SU-DHL-6 (cell line): ENCODE results near the gene FRMD1.

Experiments
- H2AFZ ChIP-seq: fragments of 200-600 bp; sonication (generic); 2 replicates; pipeline ENCODE4 v1.6.1; 2014; ENCODE audit warnings: low read depth, mild to moderate bottlenecking, moderate library complexity, mixed read lengths, antibody characterized with exemption, low read length; ENCODE audit not compliant: severe bottlenecking
- H3F3A ChIP-seq: fragments of 200-600 bp; shearing (Covaris generic); 2 replicates; pipeline ENCODE4 v1.6.0; 2016; ENCODE audit warnings: antibody characterized with exemption, mild to moderate bottlenecking; ENCODE audit not compliant: insufficient read depth
- H3K27ac ChIP-seq: fragments of 200-600 bp; sonication (generic); 2 replicates; pipeline ENCODE4 v1.5.1; 2016; ENCODE audit warnings: low read depth, mild to moderate bottlenecking, low read length, moderate library complexity, mixed read lengths
- H3K27me3 ChIP-seq: fragments of 200-600 bp; sonication (generic), shearing (Covaris generic); 2 replicates; pipeline ENCODE4 v1.6.0; 2014; ENCODE audit warnings: mild to moderate bottlenecking, low read length
- H3K36me3 ChIP-seq: fragments of 200-600 bp; sonication (generic); 2 replicates; pipeline ENCODE4 v1.6.1; 2014; ENCODE audit warnings: mild to moderate bottlenecking, low read length, mixed read lengths
- H3K4me2 ChIP-seq: fragments of 300-600, 200-600 bp; shearing (Covaris generic), sonication (generic); 2 replicates; pipeline ENCODE4 v1.6.0; 2014; ENCODE audit warnings: low read length, low read depth, mild to moderate bottlenecking; ENCODE audit not compliant: poor library complexity, severe bottlenecking
- H3K4me3 ChIP-seq: fragments of 200-600 bp; sonication (generic); 2 replicates; pipeline ENCODE4 v1.5.1; 2014; ENCODE audit warnings: antibody characterized with exemption, low read length, mild to moderate bottlenecking, mixed read lengths; ENCODE audit not compliant: insufficient read depth, poor library complexity, severe bottlenecking
- H3K79me2 ChIP-seq: fragments of 200-600 bp; sonication (generic); 2 replicates; pipeline ENCODE4 v1.6.1; 2014; ENCODE audit warnings: mild to moderate bottlenecking, low read length, moderate library complexity; ENCODE audit not compliant: insufficient read depth
- H3K9ac ChIP-seq: fragments of 200-600 bp; sonication (generic); 2 replicates; pipeline ENCODE4 v1.7.0; 2014; ENCODE audit warnings: mild to moderate bottlenecking, low read length
- H3K9me2 ChIP-seq: fragments of 200-600 bp; sonication (generic); replicated peaks from 2 replicates; pipeline ENCODE4 v1.6.1; 2014; ENCODE audit warnings: low read length; ENCODE audit not compliant: insufficient read depth
- H3K9me3 ChIP-seq: fragments of 200-600 bp; sonication (generic); 2 replicates; pipeline ENCODE4 v1.6.1; 2014; ENCODE audit warnings: low read length, mixed read lengths; ENCODE audit not compliant: insufficient read depth
- H4K20me1 ChIP-seq: fragments of 200-600 bp; sonication (generic); 2 replicates; pipeline ENCODE4 v1.6.1; 2014; ENCODE audit warnings: low read depth, mild to moderate bottlenecking, antibody characterized with exemption, low read length, moderate library complexity, mixed read lengths
- EZH2phosphoT487 ChIP-seq: fragments of 200-600 bp; sonication (generic), shearing (Covaris generic); conservative IDR thresholded peaks from 2 replicates; pipeline ENCODE4 v1.6.1; 2018; ENCODE audit warnings: mild to moderate bottlenecking, antibody characterized with exemption, low read length, moderate library complexity, mixed read lengths
- TF ChIP-seq, protein P1 (sequence below): fragments of 200-600 bp; sonication (generic); IDR thresholded peaks from one replicate; pipeline ENCODE4 v1.5.1; 2017; ENCODE audit warnings: antibody characterized with exemption, mild to moderate bottlenecking, low read length, moderate library complexity; ENCODE audit not compliant: insufficient read depth, poor library complexity, severe bottlenecking

The FRMD1 gene

DNA sequence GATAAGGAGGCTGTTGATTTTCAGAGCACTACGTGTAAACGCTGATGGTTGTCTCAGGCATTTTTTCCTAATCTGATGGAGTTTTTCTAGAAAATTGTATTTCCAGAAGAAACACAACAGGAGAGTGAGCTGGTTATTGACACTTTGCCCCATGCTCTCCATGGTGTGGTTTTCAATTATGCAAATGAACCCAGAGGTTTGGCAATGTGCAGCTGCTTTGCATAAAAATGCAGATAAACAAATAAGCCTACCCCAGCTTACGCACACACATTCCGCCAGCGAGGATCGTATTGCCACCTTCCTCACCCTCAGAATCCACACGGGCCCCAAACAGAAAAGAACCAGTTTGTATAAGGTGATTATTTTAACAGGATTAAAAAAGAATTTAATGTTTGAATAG is 45.1 kb upstream of the FRMD1 start:
- TF ChIP-seq EZH2phosphoT487 = no peak
- TF ChIP-seq, protein P1, sequence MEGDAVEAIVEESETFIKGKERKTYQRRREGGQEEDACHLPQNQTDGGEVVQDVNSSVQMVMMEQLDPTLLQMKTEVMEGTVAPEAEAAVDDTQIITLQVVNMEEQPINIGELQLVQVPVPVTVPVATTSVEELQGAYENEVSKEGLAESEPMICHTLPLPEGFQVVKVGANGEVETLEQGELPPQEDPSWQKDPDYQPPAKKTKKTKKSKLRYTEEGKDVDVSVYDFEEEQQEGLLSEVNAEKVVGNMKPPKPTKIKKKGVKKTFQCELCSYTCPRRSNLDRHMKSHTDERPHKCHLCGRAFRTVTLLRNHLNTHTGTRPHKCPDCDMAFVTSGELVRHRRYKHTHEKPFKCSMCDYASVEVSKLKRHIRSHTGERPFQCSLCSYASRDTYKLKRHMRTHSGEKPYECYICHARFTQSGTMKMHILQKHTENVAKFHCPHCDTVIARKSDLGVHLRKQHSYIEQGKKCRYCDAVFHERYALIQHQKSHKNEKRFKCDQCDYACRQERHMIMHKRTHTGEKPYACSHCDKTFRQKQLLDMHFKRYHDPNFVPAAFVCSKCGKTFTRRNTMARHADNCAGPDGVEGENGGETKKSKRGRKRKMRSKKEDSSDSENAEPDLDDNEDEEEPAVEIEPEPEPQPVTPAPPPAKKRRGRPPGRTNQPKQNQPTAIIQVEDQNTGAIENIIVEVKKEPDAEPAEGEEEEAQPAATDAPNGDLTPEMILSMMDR = no peak
- H3K36me3 ChIP-seq = no peaks in the 10 kb centered on the region
- H3K27me3 ChIP-seq = no peaks in the 10 kb centered on the region
- no peak overlapping the region for H3K4me3 ChIP-seq
- no peak overlapping the region for H3K9ac ChIP-seq
- no peaks in the 10 kb centered on the region for H3K9me3 ChIP-seq
- H3K9me2 ChIP-seq = no peaks in the 10 kb centered on the region
- no peaks in the 10 kb centered on the region for H3F3A ChIP-seq
- no peaks in the 10 kb centered on the region for H3K79me2 ChIP-seq
- H3K4me2 ChIP-seq = no peak overlapping the region
- no peak overlapping the region for H3K27ac ChIP-seq
- H4K20me1 ChIP-seq = no peaks in the 10 kb centered on the region
- no peak overlapping the region for H2AFZ ChIP-seq

DNA sequence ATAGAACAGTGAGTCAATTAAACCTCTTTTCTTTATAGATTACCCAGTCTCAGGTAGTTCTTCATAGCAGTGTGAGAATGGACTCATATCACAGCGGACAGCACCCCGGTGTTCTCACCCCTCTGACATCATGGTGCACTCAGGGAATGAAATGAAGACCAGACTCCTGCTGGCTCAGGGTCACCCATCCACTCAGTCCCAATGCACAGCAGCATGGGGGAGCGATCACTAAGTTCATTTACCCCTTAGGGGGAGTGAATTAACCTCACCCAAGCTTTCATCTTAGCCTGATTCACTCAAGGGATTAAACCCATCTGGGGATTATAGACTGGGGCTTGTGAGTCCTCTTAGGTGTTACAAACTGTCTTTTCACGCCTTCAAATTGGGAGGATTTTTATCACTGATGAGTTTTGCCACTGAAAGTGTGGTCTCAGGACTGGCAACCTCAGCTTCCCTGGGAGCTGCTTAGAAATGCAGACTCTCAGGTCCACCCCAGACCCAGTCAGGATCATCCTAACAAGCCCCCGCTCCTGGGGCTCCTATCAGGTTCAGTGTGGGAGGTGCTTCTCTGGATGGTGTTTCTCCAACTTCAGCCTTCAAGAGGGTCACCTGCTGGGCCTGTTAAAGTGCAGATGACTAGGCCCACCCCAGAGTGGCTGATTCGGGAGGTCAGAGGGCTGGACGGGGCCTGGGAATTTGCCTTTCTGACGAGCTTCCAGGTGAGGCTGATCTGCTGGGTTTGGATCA is 44.3 kb upstream of the FRMD1 start:
- H3K9ac ChIP-seq = no peak overlapping the region
- no peak overlapping the region for H2AFZ ChIP-seq
- H3K27me3 ChIP-seq = no peaks in the 10 kb centered on the region
- no peaks in the 10 kb centered on the region for H4K20me1 ChIP-seq
- no peaks in the 10 kb centered on the region for H3K9me2 ChIP-seq
- no peaks in the 10 kb centered on the region for H3K36me3 ChIP-seq
- H3K4me2 ChIP-seq = no peak overlapping the region
- no peak overlapping the region for H3K27ac ChIP-seq
- no peak for TF ChIP-seq EZH2phosphoT487
- TF ChIP-seq, protein P1 = no peak
- no peaks in the 10 kb centered on the region for H3F3A ChIP-seq
- no peaks in the 10 kb centered on the region for H3K79me2 ChIP-seq
- no peak overlapping the region for H3K4me3 ChIP-seq
- no peaks in the 10 kb centered on the region for H3K9me3 ChIP-seq

DNA sequence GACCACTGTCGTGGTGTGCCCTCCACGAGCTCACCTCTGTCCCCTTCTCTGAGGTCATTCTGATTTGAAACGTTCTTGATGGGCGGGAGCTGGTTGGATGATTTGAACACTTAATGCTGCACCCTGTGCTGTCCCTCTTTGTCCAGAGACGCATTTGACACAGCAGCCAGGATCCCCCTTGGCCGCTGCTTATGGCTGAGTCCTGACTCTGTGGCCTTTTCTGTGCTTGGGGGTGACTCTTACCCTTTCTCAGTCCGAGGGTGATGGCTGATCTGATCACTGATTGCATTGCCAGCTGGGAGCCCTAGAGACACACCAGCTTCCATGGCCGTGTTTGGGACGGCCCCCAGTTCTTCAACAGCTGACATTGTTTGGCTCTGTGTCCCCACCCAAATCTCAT is 43.5 kb upstream of the FRMD1 start:
- no peak overlapping the region for H2AFZ ChIP-seq
- no peaks in the 10 kb centered on the region for H3K27me3 ChIP-seq
- no peak overlapping the region for H3K4me2 ChIP-seq
- no peaks in the 10 kb centered on the region for H3K9me3 ChIP-seq
- no peak overlapping the region for H3K9ac ChIP-seq
- no peak overlapping the region for H3K4me3 ChIP-seq
- no peaks in the 10 kb centered on the region for H3K36me3 ChIP-seq
- no peaks in the 10 kb centered on the region for H3K9me2 ChIP-seq
- H3K79me2 ChIP-seq = no peaks in the 10 kb centered on the region
- H3K27ac ChIP-seq = no peak overlapping the region
- H3F3A ChIP-seq = no peaks in the 10 kb centered on the region
- no peaks in the 10 kb centered on the region for H4K20me1 ChIP-seq
- no peak for TF ChIP-seq EZH2phosphoT487
- TF ChIP-seq, protein P1 = no peak
